GM19025 (cell line): ENCODE measurements around the gene CT55.
"Not testable (repeated sequence)": the region's sequence is repeated elsewhere in the genome, so short reads cannot be mapped to it uniquely, and the experiment has no call there.

ENCODE experiments used
- ATAC-seq: cut with Tn5 transposase; IDR thresholded peaks from one replicate; pipeline ENCODE4 v1.9.1; 2021; ENCODE audit warnings: mild to moderate bottlenecking, low read depth, moderate library complexity; ENCODE audit not compliant: unreplicated experiment

The CT55 gene, protein sequence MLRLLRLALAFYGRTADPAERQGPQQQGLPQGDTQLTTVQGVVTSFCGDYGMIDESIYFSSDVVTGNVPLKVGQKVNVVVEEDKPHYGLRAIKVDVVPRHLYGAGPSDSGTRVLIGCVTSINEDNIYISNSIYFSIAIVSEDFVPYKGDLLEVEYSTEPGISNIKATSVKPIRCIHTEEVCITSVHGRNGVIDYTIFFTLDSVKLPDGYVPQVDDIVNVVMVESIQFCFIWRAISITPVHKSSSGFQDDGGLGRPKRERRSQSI

GRCh38 chrX:135170877-135171519 is at the start of gene CT55:
TSS of gene CT55 (minus strand) at chrX:135171398. CDS start at chrX:135171171, 227 bp downstream.
- no peak for ATAC-seq

DNA sequence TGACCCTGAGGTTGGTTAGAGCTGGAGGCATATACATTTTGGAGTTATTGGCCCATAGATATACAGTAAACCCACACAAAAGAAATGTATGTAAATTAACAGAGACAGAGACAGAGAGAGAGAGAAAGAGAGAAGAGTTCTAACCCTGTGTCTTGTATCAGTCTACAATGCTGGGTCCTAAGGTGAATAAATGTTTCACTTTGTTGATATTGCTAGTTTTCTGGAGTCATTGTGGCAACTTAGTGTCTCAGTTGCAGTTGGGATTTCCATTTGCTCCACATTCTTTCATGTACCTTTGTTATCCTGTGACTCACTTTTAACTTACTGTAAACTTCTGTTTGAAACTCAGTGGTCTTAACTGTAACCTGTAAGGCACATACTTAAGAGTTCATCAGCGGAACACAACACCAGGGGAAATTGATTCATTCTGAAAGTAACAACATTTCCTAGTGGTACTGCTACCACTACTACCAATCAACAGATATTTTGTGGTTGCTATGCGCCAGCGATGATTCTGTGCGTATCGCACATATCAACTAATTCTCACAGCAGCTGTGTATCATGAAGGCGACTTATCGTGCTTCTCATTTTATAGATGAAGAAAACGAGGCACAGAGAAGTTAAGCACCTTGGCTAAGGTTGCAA is 42.1 kb upstream of the CT55 start:
- ATAC-seq = no peak

GRCh38 chrX:135206427-135206826 is 35.2 kb upstream of the CT55 start:
- ATAC-seq = not testable (repeated sequence)

DNA sequence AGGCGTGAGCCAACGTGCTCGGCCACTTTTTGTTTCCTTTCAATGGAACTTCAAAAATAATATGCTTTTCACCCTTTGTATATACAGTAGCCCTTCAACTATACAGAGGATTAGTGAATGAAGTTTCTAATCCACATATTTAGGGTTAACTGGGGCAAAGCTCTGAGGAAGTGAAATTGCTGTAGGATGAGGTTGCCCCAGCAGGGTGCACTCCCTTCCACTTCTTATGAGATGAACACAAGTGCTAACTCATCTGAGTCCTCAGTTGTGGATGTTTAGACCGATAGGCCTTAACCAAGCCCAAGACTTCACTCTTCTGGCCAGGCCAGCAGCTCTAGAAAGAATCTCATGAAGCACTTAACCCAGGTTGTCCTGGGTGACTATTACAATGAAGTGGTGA is 29.1 kb upstream of the CT55 start:
- no peak for ATAC-seq

DNA sequence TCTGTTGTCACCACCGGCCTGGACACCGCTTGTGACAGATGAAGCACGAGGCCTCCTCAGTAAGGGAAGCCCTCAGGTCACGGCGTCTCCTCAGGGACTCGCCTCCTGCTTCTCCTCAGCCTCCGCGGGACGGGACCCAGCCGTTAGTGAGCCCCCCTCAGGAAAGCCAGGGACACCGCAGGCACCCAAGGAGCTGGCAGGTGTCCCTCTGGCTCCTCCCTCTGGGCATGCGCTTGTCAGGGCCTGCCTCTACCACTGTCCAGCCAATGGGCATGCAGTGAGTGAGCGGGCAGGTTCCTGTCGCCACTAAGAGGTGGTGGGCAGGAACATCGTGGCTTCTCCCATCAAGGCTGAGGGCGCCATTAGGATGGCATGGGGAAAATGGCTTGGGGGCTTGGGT is 23.5 kb upstream of the CT55 start:
- ATAC-seq = no peak

- ATAC-seq = no peak
Observed at GRCh38 chrX:135193740-135194139, 22.5 kb upstream of the CT55 start.

DNA sequence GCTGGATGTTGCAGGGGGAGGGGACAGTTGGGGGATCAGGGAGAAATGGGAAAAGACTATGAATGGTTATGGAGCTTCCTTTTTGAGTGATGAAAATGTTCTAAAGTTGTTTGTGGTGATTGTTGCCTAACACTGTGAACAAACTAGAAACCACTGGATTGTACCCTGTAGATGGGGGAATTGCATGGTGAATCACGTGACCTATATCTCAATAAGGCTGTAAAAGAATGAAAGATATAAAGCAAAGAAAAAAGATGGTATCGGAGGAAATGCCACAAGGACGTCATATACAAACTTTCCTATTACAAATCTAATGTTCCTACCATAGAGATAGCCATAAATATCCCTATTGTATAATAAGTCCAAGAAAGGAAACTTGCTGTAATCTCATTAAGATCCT is 20.6 kb upstream of the CT55 start:
- no peak for ATAC-seq

- ATAC-seq = peak; percentile 76
Observed at GRCh38 chrX:135185795-135186443, 14.7 kb upstream of the CT55 start.

- ATAC-seq = no peak
Observed at GRCh38 chrX:135178636-135179035, 7.4 kb upstream of the CT55 start.

- ATAC-seq = no peak
Observed at GRCh38 chrX:135170468-135170867, 730 bp downstream of the CT55 start.

GRCh38 chrX:135169534-135169933 is 1.7 kb downstream of the CT55 start:
- ATAC-seq = not testable (repeated sequence)

- no peak for ATAC-seq
Observed at GRCh38 chrX:135168486-135168885, 2.7 kb downstream of the CT55 start.

DNA sequence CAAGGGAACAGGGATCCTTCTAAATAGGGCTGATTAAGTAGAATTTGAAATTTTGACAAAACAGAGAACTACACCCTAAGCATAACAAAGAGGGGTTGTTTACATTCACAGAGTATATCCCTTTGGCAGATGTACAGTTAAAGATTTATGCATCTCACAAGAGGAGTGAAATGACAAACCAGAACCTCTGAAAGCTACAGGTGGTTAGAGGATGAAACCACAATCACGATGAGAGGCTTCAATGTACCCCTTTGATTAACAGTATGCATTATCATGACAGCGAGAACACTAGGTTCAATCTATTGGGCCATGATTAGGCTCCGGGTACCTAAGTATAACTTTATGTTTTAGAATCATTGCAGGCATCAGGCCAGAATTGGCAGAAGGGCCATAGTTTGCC is 16.5 kb downstream of the CT55 start:
- not testable (repeated sequence) for ATAC-seq

GRCh38 chrX:135126145-135126544 is 45.1 kb downstream of the CT55 start:
- ATAC-seq = not testable (repeated sequence)

- not testable (repeated sequence) for ATAC-seq
Observed at GRCh38 chrX:135120056-135120576, 51.1 kb downstream of the CT55 start, which contains the start of gene ETDB. TSS of gene ETDB (minus strand) at chrX:135120526. CDS start at chrX:135119261, 1,265 bp downstream.

GRCh38 chrX:135116064-135116463 is 55.1 kb downstream of the CT55 start:
- ATAC-seq = not testable (repeated sequence)

GRCh38 chrX:135114392-135114791 is 56.8 kb downstream of the CT55 start:
- ATAC-seq = peak; percentile 91

DNA sequence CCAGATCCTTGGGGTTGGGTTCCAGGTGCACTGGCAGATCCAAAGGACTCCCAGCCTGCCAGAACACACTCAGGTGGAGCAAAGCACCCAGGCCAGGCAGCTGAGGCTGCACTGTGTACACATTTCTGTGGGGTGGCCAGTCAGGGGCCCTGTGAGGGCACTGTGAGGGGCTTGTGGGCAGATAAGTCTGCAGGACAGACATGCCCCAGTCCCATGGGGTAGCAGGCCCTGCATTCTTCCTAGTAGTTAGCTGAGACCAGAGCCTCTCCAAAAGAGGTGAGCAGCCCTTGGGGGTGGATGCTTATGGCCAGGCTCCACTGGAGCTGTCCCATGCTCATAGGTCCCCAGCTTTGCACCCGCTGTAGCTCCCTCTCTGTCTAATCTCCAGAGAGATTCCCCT is 58.5 kb downstream of the CT55 start:
- no peak for ATAC-seq

DNA sequence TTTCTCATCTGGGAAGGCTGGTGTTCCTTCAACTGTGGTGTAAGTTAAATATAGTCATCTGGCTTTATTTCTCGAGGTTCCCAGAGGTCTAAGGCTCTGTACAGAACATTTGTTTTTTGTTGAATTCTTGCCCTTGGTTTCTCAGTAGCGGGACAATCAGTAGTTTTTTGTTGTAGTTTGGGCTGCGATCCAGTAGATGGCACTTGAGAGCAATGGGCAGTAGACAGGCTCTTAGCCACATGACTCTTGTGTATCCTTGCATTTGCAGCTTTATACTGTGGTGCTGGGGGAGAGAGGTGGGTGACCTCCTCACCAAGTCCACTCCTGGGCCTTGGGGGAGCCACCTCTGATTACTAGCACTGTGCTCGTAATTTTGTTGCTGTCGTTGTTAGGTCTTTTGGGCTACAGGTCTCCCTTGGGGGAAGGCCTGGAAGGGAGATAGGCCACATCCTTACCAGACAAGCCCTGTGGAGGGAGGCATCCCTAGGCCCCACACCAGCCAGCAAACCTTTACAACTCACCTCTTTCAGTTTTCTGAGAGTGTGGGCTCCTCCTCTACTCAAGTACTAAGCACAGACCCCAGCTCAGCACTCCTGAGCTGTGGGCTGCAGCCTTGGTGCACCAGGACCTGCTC is 59.0 kb downstream of the CT55 start:
- ATAC-seq = no peak

DNA sequence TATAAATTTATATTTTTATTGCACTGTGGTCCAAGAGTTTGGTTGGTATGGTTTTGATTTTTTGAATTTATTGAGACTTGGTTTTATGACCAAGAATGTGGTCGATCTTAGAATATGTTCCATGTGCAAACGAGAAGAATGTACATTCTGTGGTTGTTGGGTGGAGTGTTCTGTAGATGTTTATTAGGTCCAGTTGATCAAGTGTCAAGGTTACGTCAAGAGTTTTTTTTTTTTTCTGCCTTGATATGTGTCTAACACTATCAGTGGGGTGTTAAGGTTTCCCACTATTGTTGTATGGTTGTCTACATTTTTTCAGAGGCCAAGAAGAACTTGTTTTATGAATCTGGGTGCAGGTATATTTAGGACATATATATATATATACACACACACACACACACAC is 61.6 kb downstream of the CT55 start:
- no peak for ATAC-seq
